ENCODE data around the gene ST6GALNAC5. TPM values are rescaled to one million over a fixed set of nuclear protein-coding genes. Genes with fewer than 3 reads are reported as not detected.

The ST6GALNAC5 gene
- total and polyA plus RNA-seq, 10 of the 15 experiments (the other 5 are each of a cell fraction or from before 2014, with no cell fraction given): under 0.01 to 1.8 (median 0.07) TPM; not detected in 6

DNA sequence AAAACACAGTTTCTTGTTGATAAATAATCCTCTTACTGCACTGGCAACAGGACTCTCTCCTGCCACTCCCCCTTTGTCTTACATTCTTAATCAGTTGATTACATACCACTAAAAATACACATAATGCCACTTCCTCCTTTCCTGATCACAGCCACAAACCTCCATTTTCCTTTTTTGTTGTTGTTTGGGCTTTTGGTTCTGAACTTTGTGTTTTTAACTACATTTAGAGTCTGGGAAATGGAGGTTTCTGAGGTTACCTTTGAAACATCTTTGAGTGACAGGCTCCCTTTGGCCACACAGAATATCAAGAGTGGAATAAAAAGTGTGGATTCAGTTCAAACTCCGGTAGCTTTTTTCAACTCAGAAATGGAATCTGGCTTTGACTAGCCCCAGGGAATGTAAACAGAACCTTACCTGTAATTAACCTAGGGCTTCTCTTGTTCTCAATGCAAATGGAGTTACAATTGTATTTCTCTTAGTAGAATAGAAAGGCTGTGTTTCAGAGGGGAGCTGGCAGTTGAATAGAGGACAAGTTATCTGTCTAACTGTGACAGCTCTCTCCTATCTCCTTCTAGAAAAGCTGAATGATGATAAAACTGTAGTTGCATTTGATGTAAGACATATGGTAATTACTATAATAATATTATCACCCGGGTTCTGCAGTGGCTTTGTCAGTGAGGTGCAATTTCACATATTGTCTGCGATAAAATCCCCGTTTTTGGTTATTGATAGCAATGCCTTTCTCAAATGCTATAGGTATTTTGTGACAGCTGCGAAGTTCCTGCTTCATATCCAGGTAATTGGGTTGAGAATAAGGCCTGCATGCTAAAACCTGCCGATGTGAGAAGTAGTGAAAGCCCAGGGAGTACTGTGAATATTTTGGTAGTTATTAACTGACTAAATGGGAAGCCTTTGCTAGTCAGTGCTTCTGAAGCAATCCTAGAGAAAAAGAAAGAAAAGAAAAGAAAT is 66.9 kb downstream of the ST6GALNAC5 start (continued):
- TF ChIP-seq MEF2B (IDR thresholded peaks at IDR 0.05; ENCODE audit: partially characterized antibody, poor library complexity, severe bottlenecking): peak; percentile 40
- no peak for TF ChIP-seq SIN3A (IDR thresholded peaks at IDR 0.05; ENCODE audit: low read depth, low read length)
- no peak for TF ChIP-seq ZNF622 (IDR thresholded peaks at IDR 0.05)
- TF ChIP-seq YBX1 (IDR thresholded peaks at IDR 0.05): no peak
- TF ChIP-seq CHD4 (IDR thresholded peaks at IDR 0.05): no peak
- TF ChIP-seq, protein P1, sequence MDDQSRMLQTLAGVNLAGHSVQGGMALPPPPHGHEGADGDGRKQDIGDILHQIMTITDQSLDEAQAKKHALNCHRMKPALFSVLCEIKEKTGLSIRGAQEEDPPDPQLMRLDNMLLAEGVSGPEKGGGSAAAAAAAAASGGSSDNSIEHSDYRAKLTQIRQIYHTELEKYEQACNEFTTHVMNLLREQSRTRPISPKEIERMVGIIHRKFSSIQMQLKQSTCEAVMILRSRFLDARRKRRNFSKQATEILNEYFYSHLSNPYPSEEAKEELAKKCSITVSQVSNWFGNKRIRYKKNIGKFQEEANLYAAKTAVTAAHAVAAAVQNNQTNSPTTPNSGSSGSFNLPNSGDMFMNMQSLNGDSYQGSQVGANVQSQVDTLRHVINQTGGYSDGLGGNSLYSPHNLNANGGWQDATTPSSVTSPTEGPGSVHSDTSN (IDR thresholded peaks at IDR 0.05; ENCODE audit: insufficient replicate concordance, low read depth, low read length): peak; percentile 39
- no peak for TF ChIP-seq STAT1 (conservative IDR thresholded peaks at IDR 0.05)
- TF ChIP-seq STAT3 (IDR thresholded peaks at IDR 0.05; ENCODE audit: low read depth, low read length): no peak
- no peak for TF ChIP-seq TCF3 (IDR thresholded peaks at IDR 0.05; ENCODE audit: borderline replicate concordance, insufficient read depth, low read depth, low read length)
- TF ChIP-seq MYB (IDR thresholded peaks at IDR 0.05; ENCODE audit: borderline replicate concordance, low read depth, low read length): no peak
- TF ChIP-seq, protein P2, sequence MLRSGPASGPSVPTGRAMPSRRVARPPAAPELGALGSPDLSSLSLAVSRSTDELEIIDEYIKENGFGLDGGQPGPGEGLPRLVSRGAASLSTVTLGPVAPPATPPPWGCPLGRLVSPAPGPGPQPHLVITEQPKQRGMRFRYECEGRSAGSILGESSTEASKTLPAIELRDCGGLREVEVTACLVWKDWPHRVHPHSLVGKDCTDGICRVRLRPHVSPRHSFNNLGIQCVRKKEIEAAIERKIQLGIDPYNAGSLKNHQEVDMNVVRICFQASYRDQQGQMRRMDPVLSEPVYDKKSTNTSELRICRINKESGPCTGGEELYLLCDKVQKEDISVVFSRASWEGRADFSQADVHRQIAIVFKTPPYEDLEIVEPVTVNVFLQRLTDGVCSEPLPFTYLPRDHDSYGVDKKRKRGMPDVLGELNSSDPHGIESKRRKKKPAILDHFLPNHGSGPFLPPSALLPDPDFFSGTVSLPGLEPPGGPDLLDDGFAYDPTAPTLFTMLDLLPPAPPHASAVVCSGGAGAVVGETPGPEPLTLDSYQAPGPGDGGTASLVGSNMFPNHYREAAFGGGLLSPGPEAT (IDR thresholded peaks at IDR 0.05; ENCODE audit: low read depth): peak; percentile 70
- no peak for TF ChIP-seq HCFC1 (IDR thresholded peaks at IDR 0.05; ENCODE audit: low read length)
- TF ChIP-seq SREBF2 (IDR thresholded peaks at IDR 0.05; ENCODE audit: low read length): no peak
- no peak for TF ChIP-seq NR2F1 (conservative IDR thresholded peaks at IDR 0.05)
- TF ChIP-seq, protein P3, sequence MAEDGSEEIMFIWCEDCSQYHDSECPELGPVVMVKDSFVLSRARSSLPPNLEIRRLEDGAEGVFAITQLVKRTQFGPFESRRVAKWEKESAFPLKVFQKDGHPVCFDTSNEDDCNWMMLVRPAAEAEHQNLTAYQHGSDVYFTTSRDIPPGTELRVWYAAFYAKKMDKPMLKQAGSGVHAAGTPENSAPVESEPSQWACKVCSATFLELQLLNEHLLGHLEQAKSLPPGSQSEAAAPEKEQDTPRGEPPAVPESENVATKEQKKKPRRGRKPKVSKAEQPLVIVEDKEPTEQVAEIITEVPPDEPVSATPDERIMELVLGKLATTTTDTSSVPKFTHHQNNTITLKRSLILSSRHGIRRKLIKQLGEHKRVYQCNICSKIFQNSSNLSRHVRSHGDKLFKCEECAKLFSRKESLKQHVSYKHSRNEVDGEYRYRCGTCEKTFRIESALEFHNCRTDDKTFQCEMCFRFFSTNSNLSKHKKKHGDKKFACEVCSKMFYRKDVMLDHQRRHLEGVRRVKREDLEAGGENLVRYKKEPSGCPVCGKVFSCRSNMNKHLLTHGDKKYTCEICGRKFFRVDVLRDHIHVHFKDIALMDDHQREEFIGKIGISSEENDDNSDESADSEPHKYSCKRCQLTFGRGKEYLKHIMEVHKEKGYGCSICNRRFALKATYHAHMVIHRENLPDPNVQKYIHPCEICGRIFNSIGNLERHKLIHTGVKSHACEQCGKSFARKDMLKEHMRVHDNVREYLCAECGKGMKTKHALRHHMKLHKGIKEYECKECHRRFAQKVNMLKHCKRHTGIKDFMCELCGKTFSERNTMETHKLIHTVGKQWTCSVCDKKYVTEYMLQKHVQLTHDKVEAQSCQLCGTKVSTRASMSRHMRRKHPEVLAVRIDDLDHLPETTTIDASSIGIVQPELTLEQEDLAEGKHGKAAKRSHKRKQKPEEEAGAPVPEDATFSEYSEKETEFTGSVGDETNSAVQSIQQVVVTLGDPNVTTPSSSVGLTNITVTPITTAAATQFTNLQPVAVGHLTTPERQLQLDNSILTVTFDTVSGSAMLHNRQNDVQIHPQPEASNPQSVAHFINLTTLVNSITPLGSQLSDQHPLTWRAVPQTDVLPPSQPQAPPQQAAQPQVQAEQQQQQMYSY (CRISPR knock-in tag; IDR thresholded peaks at IDR 0.05): no peak
